ENCODE data around the gene ATP12A.

DNA sequence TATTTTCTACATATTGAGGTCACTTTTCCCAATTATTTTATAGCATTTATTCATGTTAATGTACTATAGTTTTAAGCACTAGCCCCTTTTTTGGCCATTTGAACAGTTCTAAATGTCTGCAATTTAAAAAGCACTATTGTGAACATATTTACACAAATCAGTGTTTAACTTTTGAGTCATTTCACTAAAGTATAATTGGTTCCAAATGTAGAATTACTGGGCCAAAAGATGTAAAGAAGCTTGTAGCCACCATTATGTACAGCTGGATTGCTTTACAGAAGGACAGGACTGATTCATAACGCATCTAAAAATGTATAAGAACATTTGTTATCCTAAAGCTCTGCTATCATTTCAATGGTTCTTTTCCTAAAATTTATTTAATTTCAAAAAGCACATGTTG lies 16.6 kb upstream of the ATP12A start:
- TF ChIP-seq, protein P1, sequence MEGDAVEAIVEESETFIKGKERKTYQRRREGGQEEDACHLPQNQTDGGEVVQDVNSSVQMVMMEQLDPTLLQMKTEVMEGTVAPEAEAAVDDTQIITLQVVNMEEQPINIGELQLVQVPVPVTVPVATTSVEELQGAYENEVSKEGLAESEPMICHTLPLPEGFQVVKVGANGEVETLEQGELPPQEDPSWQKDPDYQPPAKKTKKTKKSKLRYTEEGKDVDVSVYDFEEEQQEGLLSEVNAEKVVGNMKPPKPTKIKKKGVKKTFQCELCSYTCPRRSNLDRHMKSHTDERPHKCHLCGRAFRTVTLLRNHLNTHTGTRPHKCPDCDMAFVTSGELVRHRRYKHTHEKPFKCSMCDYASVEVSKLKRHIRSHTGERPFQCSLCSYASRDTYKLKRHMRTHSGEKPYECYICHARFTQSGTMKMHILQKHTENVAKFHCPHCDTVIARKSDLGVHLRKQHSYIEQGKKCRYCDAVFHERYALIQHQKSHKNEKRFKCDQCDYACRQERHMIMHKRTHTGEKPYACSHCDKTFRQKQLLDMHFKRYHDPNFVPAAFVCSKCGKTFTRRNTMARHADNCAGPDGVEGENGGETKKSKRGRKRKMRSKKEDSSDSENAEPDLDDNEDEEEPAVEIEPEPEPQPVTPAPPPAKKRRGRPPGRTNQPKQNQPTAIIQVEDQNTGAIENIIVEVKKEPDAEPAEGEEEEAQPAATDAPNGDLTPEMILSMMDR (IDR thresholded peaks at IDR 0.05): no peak
- no peak for TF ChIP-seq POLR2A (IDR thresholded peaks at IDR 0.05)

Measured in body of pancreas (tissue), 4 donors.